ENCODE results near the gene CNTNAP4. TPM values are rescaled to one million over a fixed set of nuclear protein-coding genes. Genes with fewer than 3 reads are reported as not detected.

CNTNAP4 gene
- polyA plus RNA-seq, 3 donors, result not detected

DNA sequence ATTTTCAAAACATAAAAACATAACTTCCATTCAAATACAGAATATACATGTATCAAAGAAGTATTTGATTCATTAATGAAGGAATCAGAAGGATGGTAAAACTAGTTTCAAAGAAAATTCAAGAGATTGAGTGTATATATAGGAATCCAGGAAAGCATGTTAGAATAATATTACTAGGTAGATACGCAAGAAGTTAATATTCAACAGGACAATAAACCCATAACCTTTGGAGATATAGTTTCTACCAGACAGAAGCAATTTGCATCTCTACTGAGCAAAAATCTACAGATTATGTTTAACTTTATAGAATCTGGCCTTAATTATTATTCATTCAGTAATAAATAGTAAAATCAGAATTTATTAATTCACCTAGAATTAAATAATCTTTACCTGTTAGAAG is 166.8 kb downstream of the CNTNAP4 start:
- Histone ChIP-seq H4K20me1 (ENCODE audit: insufficient read depth, low read length) (no peaks in the 10 kb centered on the region), H3K4me3 (replicated peaks in 1 of 3; ENCODE audit: low read depth in 2 of 3, low read length in 3 of 3) (no peak overlapping the region), H2AFZ (ENCODE audit: insufficient read depth, low read depth, low read length, poor library complexity, severe bottlenecking) (no peak overlapping the region), H3K79me2 (ENCODE audit: insufficient read depth, low read length) (no peaks in the 10 kb centered on the region), H3K9ac (ENCODE audit: insufficient read depth, low read length, poor library complexity, severe bottlenecking) (no peak overlapping the region), H3K27ac (ENCODE audit: low read depth in 1 of 2, low read length in 2 of 2) (no peak overlapping the region), H3K4me2 (replicated peaks; ENCODE audit: extremely low read depth, low read length, poor library complexity, severe bottlenecking) (no peak overlapping the region), H3K36me3 (replicated peaks in 1 of 2; ENCODE audit: control insufficient read depth in 1 of 2, insufficient read depth in 2 of 2, low read length in 2 of 2) (no peaks in the 10 kb centered on the region), H3K4me1 (ENCODE audit: control insufficient read depth in 1 of 2, insufficient read depth in 2 of 2, low read length in 2 of 2) (no peaks in the 10 kb centered on the region), H3K9me3 (replicated peaks in 1 of 2; ENCODE audit: control insufficient read depth in 1 of 2, insufficient read depth in 1 of 2, low read length in 2 of 2) (no peaks in the 10 kb centered on the region), H3K27me3 (ENCODE audit: control insufficient read depth in 2 of 2, insufficient read depth in 2 of 2, low read length in 2 of 2) (no peaks in the 10 kb centered on the region)
- H3K4me3 Mint-ChIP-seq, result no peak overlapping the region
- WGBS (ENCODE audit: insufficient coverage), result no CpG with 5 or more reads among the region's 1 CpG
- DNase-seq, result no peak
- intact Hi-C loops (cut with micrococcal nuclease), result no loop called here
- TF ChIP-seq, protein P1, sequence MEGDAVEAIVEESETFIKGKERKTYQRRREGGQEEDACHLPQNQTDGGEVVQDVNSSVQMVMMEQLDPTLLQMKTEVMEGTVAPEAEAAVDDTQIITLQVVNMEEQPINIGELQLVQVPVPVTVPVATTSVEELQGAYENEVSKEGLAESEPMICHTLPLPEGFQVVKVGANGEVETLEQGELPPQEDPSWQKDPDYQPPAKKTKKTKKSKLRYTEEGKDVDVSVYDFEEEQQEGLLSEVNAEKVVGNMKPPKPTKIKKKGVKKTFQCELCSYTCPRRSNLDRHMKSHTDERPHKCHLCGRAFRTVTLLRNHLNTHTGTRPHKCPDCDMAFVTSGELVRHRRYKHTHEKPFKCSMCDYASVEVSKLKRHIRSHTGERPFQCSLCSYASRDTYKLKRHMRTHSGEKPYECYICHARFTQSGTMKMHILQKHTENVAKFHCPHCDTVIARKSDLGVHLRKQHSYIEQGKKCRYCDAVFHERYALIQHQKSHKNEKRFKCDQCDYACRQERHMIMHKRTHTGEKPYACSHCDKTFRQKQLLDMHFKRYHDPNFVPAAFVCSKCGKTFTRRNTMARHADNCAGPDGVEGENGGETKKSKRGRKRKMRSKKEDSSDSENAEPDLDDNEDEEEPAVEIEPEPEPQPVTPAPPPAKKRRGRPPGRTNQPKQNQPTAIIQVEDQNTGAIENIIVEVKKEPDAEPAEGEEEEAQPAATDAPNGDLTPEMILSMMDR (IDR thresholded peaks at IDR 0.05), result no peak
- H3K9me3 Mint-ChIP-seq, result no peaks in the 10 kb centered on the region
- no peaks in the 10 kb centered on the region for H3K36me3 Mint-ChIP-seq
- H3K27me3 Mint-ChIP-seq (ENCODE audit: low read depth in 3 of 3), result no peaks in the 10 kb centered on the region
- H3K27ac Mint-ChIP-seq, result no peak overlapping the region
- no peaks in the 10 kb centered on the region for H3K4me1 Mint-ChIP-seq

- no peaks in the 10 kb centered on the region for H3K36me3 Mint-ChIP-seq
- no peaks in the 10 kb centered on the region for H3K27me3 Mint-ChIP-seq (ENCODE audit: low read depth in 3 of 3)
- no peak overlapping the region for H3K27ac ChIP-seq (ENCODE audit: low read depth in 1 of 2, low read length in 2 of 2)
- H4K20me1 ChIP-seq (ENCODE audit: insufficient read depth, low read length), result no peaks in the 10 kb centered on the region
- H3K4me3 ChIP-seq (replicated peaks in 1 of 3; ENCODE audit: low read depth in 2 of 3, low read length in 3 of 3), result no peak overlapping the region
- H2AFZ ChIP-seq (ENCODE audit: insufficient read depth, low read depth, low read length, poor library complexity, severe bottlenecking), result no peak overlapping the region
- DNase-seq, result no peak
- H3K36me3 ChIP-seq (replicated peaks in 1 of 2; ENCODE audit: control insufficient read depth in 1 of 2, insufficient read depth in 2 of 2, low read length in 2 of 2), result no peaks in the 10 kb centered on the region
- no peak overlapping the region for H3K4me2 ChIP-seq (replicated peaks; ENCODE audit: extremely low read depth, low read length, poor library complexity, severe bottlenecking)
- H3K4me1 Mint-ChIP-seq, result no peaks in the 10 kb centered on the region
- WGBS (ENCODE audit: insufficient coverage), result 80% methylated on average over 1 of the region's 3 CpGs
- no peaks in the 10 kb centered on the region for H3K4me1 ChIP-seq (ENCODE audit: control insufficient read depth in 1 of 2, insufficient read depth in 2 of 2, low read length in 2 of 2)
- no peaks in the 10 kb centered on the region for H3K27me3 ChIP-seq (ENCODE audit: control insufficient read depth in 2 of 2, insufficient read depth in 2 of 2, low read length in 2 of 2)
- no peaks in the 10 kb centered on the region for H3K9me3 Mint-ChIP-seq
- no peaks in the 10 kb centered on the region for H3K9me3 ChIP-seq (replicated peaks in 1 of 2; ENCODE audit: control insufficient read depth in 1 of 2, insufficient read depth in 1 of 2, low read length in 2 of 2)
- no peak overlapping the region for H3K9ac ChIP-seq (ENCODE audit: insufficient read depth, low read length, poor library complexity, severe bottlenecking)
- intact Hi-C loops (cut with micrococcal nuclease), result no loop called here
- TF ChIP-seq, protein P1 (IDR thresholded peaks at IDR 0.05), result no peak
- H3K4me3 Mint-ChIP-seq, result no peak overlapping the region
- H3K27ac Mint-ChIP-seq, result no peak overlapping the region
- no peaks in the 10 kb centered on the region for H3K79me2 ChIP-seq (ENCODE audit: insufficient read depth, low read length)
These were observed 167.6 kb downstream of the CNTNAP4 start for GRCh38 chr16:76444832-76445231.

All from CD14-positive monocyte (primary cell).